Measurements from ENCODE around the gene RNF144A. TPM values are rescaled to one million over a fixed set of nuclear protein-coding genes. Genes with fewer than 3 reads are reported as not detected.

Gene RNF144A
- total and polyA plus RNA-seq, 2 experiments from 2014 or later, result 2.8 to 14.7 TPM

- no peak for TF ChIP-seq ZNF462 (CRISPR knock-in tag; IDR thresholded peaks at IDR 0.05)
- TF ChIP-seq STAT1 (IDR thresholded peaks at IDR 0.05; ENCODE audit: unreplicated experiment), result no peak
- no peak for TF ChIP-seq JUNB (IDR thresholded peaks at IDR 0.05; ENCODE audit: unreplicated experiment)
- TF ChIP-seq ZNF114 (CRISPR knock-in tag; IDR thresholded peaks at IDR 0.05), result no peak
- no peak for TF ChIP-seq EZH2 (IDR thresholded peaks at IDR 0.05; ENCODE audit: low read depth, unreplicated experiment)
- TF ChIP-seq NANOG (IDR thresholded peaks at IDR 0.05; ENCODE audit: borderline replicate concordance), result no peak
- no peak for TF ChIP-seq CTCF (conservative IDR thresholded peaks at IDR 0.05; ENCODE audit: low read depth in 2 of 2)
- no peak for TF ChIP-seq EZH2phosphoT487 (IDR thresholded peaks at IDR 0.05; ENCODE audit: unreplicated experiment)
- TF ChIP-seq ZNF331 (CRISPR knock-in tag; IDR thresholded peaks at IDR 0.05; ENCODE audit: low read depth), result no peak
Measured at GRCh38 chr2:6927753-6928152, 10.5 kb downstream of the RNF144A start (continued).
